ENCODE results near the gene CHRNA1.
"Not testable (repeated sequence)": the region's sequence is repeated elsewhere in the genome, so short reads cannot be mapped to it uniquely, and the experiment has no call there.

CHRNA1 gene

DNA sequence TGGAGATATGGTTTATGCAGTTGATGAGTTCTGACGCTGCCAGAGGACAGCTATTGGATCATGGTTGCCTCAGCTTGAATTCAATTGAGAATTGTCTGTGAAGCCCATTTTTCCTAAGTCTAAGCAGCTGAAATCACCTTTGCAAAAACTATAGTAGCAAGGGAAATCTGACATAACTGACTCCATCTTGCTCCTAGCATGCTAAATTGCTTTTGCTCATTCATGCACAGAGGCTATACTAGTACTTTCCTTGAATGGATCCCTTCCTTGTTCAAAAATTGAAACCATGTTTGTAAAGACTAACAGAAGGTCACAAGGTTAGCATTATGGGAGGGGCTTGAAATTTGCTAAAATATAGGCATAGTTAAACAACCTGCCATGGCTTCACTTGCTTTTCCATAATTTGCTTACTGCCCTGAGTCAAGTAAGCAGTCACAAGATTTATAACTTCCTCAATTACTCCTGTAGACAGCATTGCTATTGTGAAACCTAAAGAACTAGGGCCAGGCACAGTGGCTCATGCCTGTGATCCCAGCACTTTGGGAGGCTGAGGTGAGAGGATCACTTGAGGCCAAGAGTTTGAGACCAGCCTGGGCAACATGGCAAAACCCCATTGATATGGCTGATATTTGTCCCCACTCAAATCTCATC, 41.2 kb downstream of the CHRNA1 start:
- Histone ChIP-seq H3K9ac (ENCODE audit: low read length) (no peak overlapping the region), H3K27me3 (ENCODE audit: control insufficient read depth, insufficient read depth, low read length) (no peaks in the 10 kb centered on the region), H3K4me3 (ENCODE audit: low read length) (no peak overlapping the region), H3K9me3 (ENCODE audit: control insufficient read depth, low read length) (no peaks in the 10 kb centered on the region), H3K36me3 (ENCODE audit: control insufficient read depth, insufficient read depth, low read length) (no peaks in the 10 kb centered on the region), H3K4me1 (ENCODE audit: control insufficient read depth, insufficient read depth, low read length) (no peaks in the 10 kb centered on the region)

DNA sequence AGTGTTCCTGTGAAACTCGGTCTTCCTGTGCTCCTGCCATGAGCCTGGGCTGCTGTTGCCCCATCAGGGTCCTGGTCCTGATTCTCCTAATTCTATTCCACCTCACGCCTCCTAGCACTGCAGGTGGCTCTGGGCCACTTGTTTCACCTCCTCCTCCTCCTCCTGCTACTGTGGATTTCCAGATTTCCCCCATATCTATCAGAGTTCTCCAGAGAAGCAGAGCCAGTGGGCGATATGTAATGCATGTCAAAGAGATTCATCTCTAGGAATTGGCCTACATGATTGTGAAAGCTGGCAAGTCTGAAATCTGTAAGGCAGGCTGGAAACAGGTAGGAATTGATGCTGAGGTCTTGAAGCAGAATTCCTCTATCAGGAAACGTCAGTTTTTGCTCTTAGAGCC, 45.3 kb downstream of the CHRNA1 start:
- no peaks in the 10 kb centered on the region for H3K9me3 ChIP-seq (ENCODE audit: control insufficient read depth, low read length)
- no peaks in the 10 kb centered on the region for H3K27me3 ChIP-seq (ENCODE audit: control insufficient read depth, insufficient read depth, low read length)
- no peaks in the 10 kb centered on the region for H3K36me3 ChIP-seq (ENCODE audit: control insufficient read depth, insufficient read depth, low read length)
- no peaks in the 10 kb centered on the region for H3K4me1 ChIP-seq (ENCODE audit: control insufficient read depth, insufficient read depth, low read length)
- H3K9ac ChIP-seq (ENCODE audit: low read length) = no peak overlapping the region
- no peak overlapping the region for H3K4me3 ChIP-seq (ENCODE audit: low read length)

DNA sequence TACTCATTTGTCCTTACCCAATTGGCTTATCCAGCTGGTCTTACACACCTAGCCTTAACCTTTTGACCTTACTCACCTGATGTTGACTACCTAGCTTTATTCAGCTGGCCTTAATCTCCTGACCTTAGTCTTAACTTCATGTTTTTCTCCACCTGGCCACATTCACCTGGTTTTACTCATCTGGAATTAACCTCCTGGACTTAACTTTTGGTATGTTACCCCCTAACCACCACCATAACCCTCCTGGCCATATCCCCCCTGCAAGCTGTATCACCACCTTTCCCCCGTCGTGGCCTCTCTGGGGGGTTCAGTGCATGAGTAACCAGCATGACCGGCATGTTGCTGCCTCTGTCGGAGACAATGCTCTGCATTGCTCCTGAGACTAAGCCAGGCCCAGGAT, 45.7 kb downstream of the CHRNA1 start:
- Histone ChIP-seq H3K4me1 (ENCODE audit: control insufficient read depth, insufficient read depth, low read length) (no peaks in the 10 kb centered on the region), H3K4me3 (ENCODE audit: low read length) (no peak overlapping the region), H3K9ac (ENCODE audit: low read length) (no peak overlapping the region), H3K9me3 (ENCODE audit: control insufficient read depth, low read length) (no peaks in the 10 kb centered on the region), H3K36me3 (ENCODE audit: control insufficient read depth, insufficient read depth, low read length) (no peaks in the 10 kb centered on the region), H3K27me3 (ENCODE audit: control insufficient read depth, insufficient read depth, low read length) (no peaks in the 10 kb centered on the region)

DNA sequence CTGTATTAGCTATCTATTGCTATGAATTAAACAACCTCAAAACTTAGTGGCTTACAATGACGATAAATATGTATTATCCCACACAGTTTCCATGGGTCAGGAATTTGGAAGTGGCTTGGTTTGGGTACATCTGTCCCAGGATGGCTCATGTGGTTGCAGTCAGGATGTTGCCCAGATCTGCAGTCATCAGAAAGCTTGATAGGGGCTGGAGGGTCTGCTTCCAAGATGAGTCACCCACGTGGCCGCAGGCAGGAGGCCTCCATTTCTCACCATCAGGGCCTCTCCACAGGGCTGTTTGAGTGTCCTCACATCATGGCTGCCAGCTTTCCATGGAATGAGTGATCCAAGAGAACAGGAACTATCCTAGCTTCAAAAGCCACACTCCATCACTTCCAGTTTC, 46.4 kb downstream of the CHRNA1 start:
- Histone ChIP-seq H3K27me3 (ENCODE audit: control insufficient read depth, insufficient read depth, low read length) (no peaks in the 10 kb centered on the region), H3K9ac (ENCODE audit: low read length) (no peak overlapping the region), H3K4me3 (ENCODE audit: low read length) (no peak overlapping the region), H3K36me3 (ENCODE audit: control insufficient read depth, insufficient read depth, low read length) (no peaks in the 10 kb centered on the region), H3K9me3 (ENCODE audit: control insufficient read depth, low read length) (no peaks in the 10 kb centered on the region), H3K4me1 (ENCODE audit: control insufficient read depth, insufficient read depth, low read length) (no peaks in the 10 kb centered on the region)

DNA sequence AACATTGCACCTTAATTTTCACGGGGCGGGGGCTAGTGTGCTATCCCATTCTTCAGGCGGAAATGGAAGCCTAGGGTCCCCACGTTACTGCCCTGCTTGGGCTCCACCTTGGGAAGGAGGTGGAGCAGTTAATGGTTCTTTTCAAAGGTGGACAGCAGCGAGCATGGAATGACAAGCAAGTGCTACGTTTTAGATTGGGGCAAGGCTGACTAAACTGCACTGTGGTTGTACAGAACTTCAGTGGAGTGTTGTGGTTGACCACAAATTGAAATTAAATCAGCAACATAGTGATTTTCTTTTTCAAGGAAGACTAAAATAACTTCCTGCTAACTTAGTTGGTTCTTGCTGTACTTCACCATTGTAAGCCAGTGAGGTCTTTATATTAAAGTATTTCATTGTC, 47.0 kb downstream of the CHRNA1 start:
- Histone ChIP-seq H3K36me3 (ENCODE audit: control insufficient read depth, insufficient read depth, low read length) (no peaks in the 10 kb centered on the region), H3K27me3 (ENCODE audit: control insufficient read depth, insufficient read depth, low read length) (no peaks in the 10 kb centered on the region), H3K4me1 (ENCODE audit: control insufficient read depth, insufficient read depth, low read length) (no peaks in the 10 kb centered on the region), H3K9me3 (ENCODE audit: control insufficient read depth, low read length) (no peaks in the 10 kb centered on the region), H3K4me3 (ENCODE audit: low read length) (no peak overlapping the region), H3K9ac (ENCODE audit: low read length) (no peak overlapping the region)

DNA sequence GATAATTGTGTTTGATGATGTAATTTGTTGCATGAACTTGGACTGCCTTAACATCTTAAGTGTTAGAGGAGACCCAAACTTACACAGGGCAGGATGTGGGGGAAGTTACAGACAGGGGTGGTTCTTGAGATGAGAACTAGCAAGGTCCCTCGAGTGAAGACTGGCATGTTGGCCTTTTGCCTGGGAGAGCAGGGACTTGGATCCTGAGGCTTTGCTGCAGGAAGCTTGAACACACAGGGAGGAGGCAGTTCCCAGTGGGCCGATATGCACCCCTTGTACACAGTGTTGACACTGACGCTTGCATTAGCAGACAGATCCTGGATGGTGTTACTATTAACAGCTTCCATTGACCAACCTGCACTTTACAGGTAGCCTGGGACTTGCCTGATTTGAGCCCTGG, 47.5 kb downstream of the CHRNA1 start:
- Histone ChIP-seq H3K4me3 (ENCODE audit: low read length) (no peak overlapping the region), H3K4me1 (ENCODE audit: control insufficient read depth, insufficient read depth, low read length) (no peaks in the 10 kb centered on the region), H3K27me3 (ENCODE audit: control insufficient read depth, insufficient read depth, low read length) (no peaks in the 10 kb centered on the region), H3K36me3 (ENCODE audit: control insufficient read depth, insufficient read depth, low read length) (no peaks in the 10 kb centered on the region), H3K9me3 (ENCODE audit: control insufficient read depth, low read length) (no peaks in the 10 kb centered on the region), H3K9ac (ENCODE audit: low read length) (no peak overlapping the region)

DNA sequence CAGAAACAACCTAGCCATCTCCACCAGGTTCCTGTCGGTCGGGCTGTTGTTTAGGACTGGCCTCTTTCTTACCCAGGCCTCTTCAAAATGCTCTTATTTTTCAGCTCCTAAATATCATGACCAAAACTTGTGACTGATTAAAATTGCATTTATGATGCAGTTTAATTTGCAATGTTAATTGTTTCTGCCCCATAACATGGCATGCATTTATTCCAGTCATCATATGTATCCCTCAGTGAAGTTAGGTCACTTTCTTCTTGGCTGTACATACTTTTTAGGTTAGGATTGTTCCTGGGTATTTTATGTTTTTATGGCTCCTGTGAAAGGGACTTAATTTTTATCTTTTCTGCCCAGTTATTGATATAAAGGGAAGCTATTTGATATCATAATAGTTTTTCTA, 50.6 kb downstream of the CHRNA1 start:
- H3K27me3 ChIP-seq (ENCODE audit: control insufficient read depth, insufficient read depth, low read length) = no peaks in the 10 kb centered on the region
- H3K4me1 ChIP-seq (ENCODE audit: control insufficient read depth, insufficient read depth, low read length) = no peaks in the 10 kb centered on the region
- H3K9me3 ChIP-seq (ENCODE audit: control insufficient read depth, low read length) = no peaks in the 10 kb centered on the region
- H3K4me3 ChIP-seq (ENCODE audit: low read length) = no peak overlapping the region
- no peaks in the 10 kb centered on the region for H3K36me3 ChIP-seq (ENCODE audit: control insufficient read depth, insufficient read depth, low read length)
- H3K9ac ChIP-seq (ENCODE audit: low read length) = no peak overlapping the region

DNA sequence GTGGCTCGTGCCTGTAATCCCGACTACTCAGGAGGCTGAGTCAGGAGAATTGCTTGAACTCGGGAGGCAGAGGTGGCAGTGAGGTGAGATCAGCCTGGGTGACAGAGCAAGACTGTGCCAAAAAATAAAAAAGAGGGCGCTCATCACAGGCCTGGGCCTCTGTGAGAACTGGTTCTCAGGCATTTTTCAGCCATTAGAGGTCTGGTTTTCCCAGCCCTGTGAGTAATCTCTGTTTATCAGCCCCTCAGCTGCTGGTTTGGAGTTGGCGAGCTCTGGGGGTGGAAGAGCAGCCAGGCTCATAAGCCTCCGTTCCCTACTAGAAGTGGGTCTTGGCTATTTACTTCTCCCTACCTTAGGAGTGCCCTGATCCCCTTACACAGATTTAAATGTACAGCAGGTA, 53.1 kb downstream of the CHRNA1 start:
- H3K27me3 ChIP-seq (ENCODE audit: control insufficient read depth, insufficient read depth, low read length) = no peaks in the 10 kb centered on the region
- no peak overlapping the region for H3K9ac ChIP-seq (ENCODE audit: low read length)
- no peaks in the 10 kb centered on the region for H3K9me3 ChIP-seq (ENCODE audit: control insufficient read depth, low read length)
- no peak overlapping the region for H3K4me3 ChIP-seq (ENCODE audit: low read length)
- no peaks in the 10 kb centered on the region for H3K36me3 ChIP-seq (ENCODE audit: control insufficient read depth, insufficient read depth, low read length)
- H3K4me1 ChIP-seq (ENCODE audit: control insufficient read depth, insufficient read depth, low read length) = no peaks in the 10 kb centered on the region

DNA sequence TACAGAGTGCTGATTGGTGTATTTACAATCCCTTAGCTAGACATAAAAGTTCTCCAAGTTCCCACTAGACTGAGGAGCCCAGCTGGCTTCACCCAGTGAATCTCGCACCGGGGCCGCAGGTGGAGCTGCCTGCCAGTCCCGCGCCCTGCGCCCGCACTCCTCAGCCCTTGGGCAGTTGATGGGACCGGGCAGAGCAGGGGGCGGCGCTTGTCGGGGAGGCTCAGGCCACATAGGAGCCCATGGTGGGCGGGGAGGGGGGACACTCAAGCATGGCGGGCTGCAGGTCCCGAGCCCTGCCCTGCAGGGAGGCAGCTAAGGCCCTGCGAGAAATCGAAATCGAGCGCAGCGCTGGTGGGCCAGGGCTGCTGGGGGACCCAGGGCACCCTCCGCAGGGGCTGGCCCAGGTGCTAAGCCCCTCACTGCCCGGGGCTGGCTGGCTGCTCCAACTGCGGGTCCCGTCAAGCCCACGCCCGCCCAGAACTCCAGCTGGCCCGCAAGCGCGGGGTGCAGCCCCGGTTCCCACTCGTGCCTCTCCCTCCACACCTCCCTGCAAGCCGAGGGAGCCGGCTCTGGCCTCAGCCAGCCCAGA, 54.8 kb downstream of the CHRNA1 start:
- not testable (repeated sequence) for H3K9me3 ChIP-seq (ENCODE audit: control insufficient read depth, low read length); H3K4me1 ChIP-seq (ENCODE audit: control insufficient read depth, insufficient read depth, low read length); H3K9ac ChIP-seq (ENCODE audit: low read length); H3K27me3 ChIP-seq (ENCODE audit: control insufficient read depth, insufficient read depth, low read length); H3K4me3 ChIP-seq (ENCODE audit: low read length); H3K36me3 ChIP-seq (ENCODE audit: control insufficient read depth, insufficient read depth, low read length)

DNA sequence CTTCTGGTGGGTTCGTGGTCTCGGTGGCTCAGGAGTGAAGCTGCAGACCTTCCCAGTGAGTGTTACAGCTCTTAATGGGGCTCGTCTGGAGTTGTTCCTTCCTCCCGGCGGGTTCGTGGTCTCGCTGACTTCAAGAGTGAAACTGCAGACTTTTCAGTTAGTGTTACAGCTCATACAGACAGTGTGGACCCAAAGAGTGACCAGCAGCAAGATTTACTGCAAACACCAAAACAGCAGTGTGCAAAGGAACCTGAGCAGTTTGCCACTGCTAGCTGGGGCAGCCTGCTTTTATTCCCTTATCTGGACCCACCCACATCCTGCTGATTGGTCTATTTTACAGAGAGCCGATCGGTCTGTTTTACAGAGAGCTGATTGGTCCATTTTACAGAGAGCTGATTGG, 55.6 kb downstream of the CHRNA1 start:
- Histone ChIP-seq H3K4me3 (ENCODE audit: low read length) (no peak overlapping the region), H3K27me3 (ENCODE audit: control insufficient read depth, insufficient read depth, low read length) (no peaks in the 10 kb centered on the region), H3K9ac (ENCODE audit: low read length) (no peak overlapping the region), H3K4me1 (ENCODE audit: control insufficient read depth, insufficient read depth, low read length) (no peaks in the 10 kb centered on the region), H3K9me3 (ENCODE audit: control insufficient read depth, low read length) (no peaks in the 10 kb centered on the region), H3K36me3 (ENCODE audit: control insufficient read depth, insufficient read depth, low read length) (no peaks in the 10 kb centered on the region)

DNA sequence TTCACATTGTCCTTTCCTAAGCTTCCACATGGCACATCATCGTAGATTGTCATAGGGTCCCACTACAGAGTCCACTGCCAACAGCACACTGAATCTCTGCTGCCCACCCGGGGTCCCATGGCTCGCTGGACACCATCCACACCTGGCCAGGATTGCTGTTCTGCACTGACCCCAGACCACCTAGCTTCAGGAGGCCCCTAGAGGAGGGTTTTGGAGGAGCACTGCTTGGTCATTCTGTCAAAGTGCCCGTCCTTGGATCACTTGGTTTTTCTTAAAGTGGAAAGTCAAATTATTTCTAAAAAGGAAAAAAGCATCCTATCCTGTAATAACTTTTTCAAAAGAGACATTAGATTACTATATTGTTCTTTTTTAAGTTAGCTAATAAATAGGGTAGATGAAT, 59.0 kb downstream of the CHRNA1 start:
- no peaks in the 10 kb centered on the region for H3K36me3 ChIP-seq (ENCODE audit: control insufficient read depth, insufficient read depth, low read length)
- no peaks in the 10 kb centered on the region for H3K27me3 ChIP-seq (ENCODE audit: control insufficient read depth, insufficient read depth, low read length)
- H3K4me3 ChIP-seq (ENCODE audit: low read length) = no peak overlapping the region
- no peaks in the 10 kb centered on the region for H3K4me1 ChIP-seq (ENCODE audit: control insufficient read depth, insufficient read depth, low read length)
- no peaks in the 10 kb centered on the region for H3K9me3 ChIP-seq (ENCODE audit: control insufficient read depth, low read length)
- H3K9ac ChIP-seq (ENCODE audit: low read length) = no peak overlapping the region

DNA sequence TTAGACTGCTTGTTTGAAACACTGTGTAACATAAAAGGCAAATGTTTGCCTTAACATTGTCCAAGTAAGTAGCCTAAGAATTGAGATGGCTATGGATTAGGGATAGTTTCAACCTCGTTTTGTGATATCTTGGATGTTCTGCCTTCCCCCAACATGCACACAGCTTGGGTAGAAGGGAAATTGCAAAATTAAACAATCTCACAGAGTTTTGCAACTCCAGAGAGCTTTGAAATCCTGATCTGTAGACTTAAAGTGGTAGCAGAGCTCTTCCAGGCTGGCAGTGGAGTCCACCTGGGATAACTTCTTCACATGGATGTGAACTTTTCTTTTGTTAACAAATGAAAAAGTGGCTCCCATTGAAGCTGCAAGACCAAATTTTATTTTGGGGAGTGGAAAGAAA, 59.6 kb downstream of the CHRNA1 start:
- Histone ChIP-seq H3K9ac (ENCODE audit: low read length) (no peak overlapping the region), H3K27me3 (ENCODE audit: control insufficient read depth, insufficient read depth, low read length) (no peaks in the 10 kb centered on the region), H3K9me3 (ENCODE audit: control insufficient read depth, low read length) (no peaks in the 10 kb centered on the region)

DNA sequence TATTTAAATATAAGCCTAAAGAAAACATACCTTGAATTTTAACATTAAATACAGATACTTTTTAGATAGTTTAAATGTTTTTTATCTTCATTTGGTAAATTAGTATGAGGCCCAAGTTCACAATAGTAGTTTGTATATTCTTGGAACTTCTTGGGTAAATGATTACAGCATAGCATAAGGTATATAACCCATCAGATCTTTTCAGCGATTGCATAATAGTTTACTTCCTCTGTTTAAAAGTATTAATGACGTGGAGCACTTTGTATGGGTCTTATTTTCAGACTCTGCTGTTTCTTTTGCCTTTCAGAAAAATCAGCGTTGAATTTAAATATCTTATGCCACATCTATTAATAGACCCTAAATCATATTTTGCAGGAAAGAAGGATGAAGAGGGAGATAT, 60.2 kb downstream of the CHRNA1 start:
- Histone ChIP-seq H3K36me3 (ENCODE audit: control insufficient read depth, insufficient read depth, low read length) (no peaks in the 10 kb centered on the region), H3K4me1 (ENCODE audit: control insufficient read depth, insufficient read depth, low read length) (no peaks in the 10 kb centered on the region), H3K4me3 (ENCODE audit: low read length) (no peak overlapping the region), H3K9me3 (ENCODE audit: control insufficient read depth, low read length) (no peaks in the 10 kb centered on the region), H3K9ac (ENCODE audit: low read length) (no peak overlapping the region), H3K27me3 (ENCODE audit: control insufficient read depth, insufficient read depth, low read length) (no peaks in the 10 kb centered on the region)

More for the DNA sequence above, 59.6 kb downstream of the CHRNA1 start:
- Histone ChIP-seq H3K36me3 (ENCODE audit: control insufficient read depth, insufficient read depth, low read length) (no peaks in the 10 kb centered on the region), H3K4me3 (ENCODE audit: low read length) (no peak overlapping the region), H3K4me1 (ENCODE audit: control insufficient read depth, insufficient read depth, low read length) (no peaks in the 10 kb centered on the region)

All from mucosa of stomach (tissue), 1 donor.